Measurements from ENCODE around the gene ANKRD16.
A peak's percentile ranks its signal among the peaks of the same experiment; 100 is the strongest.
"Not testable (repeated sequence)": the region's sequence is repeated elsewhere in the genome, so short reads cannot be mapped to it uniquely, and the experiment has no call there.

Gene ANKRD16

GRCh38 chr10:5840314-5841307, 49.1 kb downstream of the ANKRD16 start:
- FAIRE-seq, result no peak
- DNase-seq (ENCODE audit: low spot score), result peak; percentile 43

- DNase-seq (ENCODE audit: low spot score); FAIRE-seq: not testable (repeated sequence)
These were observed 53.5 kb downstream of the ANKRD16 start for GRCh38 chr10:5836181-5836580.

- no peak for FAIRE-seq
- no peak for DNase-seq (ENCODE audit: low spot score)
These were observed 54.1 kb downstream of the ANKRD16 start for GRCh38 chr10:5835446-5836095.

GRCh38 chr10:5833814-5834213, 55.9 kb downstream of the ANKRD16 start:
- DNase-seq (ENCODE audit: low spot score) (no peak), FAIRE-seq (no peak)

GRCh38 chr10:5832946-5833345, 56.7 kb downstream of the ANKRD16 start:
- FAIRE-seq (no peak), DNase-seq (ENCODE audit: low spot score) (no peak)

GRCh38 chr10:5831446-5831782, 58.3 kb downstream of the ANKRD16 start:
- DNase-seq (ENCODE audit: low spot score) (no peak), FAIRE-seq (no peak)

- DNase-seq (ENCODE audit: low spot score) (no peak), FAIRE-seq (no peak)
These were observed 58.9 kb downstream of the ANKRD16 start for GRCh38 chr10:5830629-5831445.

- no peak for DNase-seq (ENCODE audit: low spot score)
- no peak for FAIRE-seq
These were observed 60.4 kb downstream of the ANKRD16 start for GRCh38 chr10:5829267-5829666.

GRCh38 chr10:5828725-5829124, 61.0 kb downstream of the ANKRD16 start:
- DNase-seq (ENCODE audit: low spot score) (no peak), FAIRE-seq (no peak)

- DNase-seq (ENCODE audit: low spot score), result no peak
- no peak for FAIRE-seq
These were observed 61.9 kb downstream of the ANKRD16 start for GRCh38 chr10:5827841-5828240.

- not testable (repeated sequence) for DNase-seq (ENCODE audit: low spot score); FAIRE-seq
These were observed 63.2 kb downstream of the ANKRD16 start for GRCh38 chr10:5826511-5826910.

GRCh38 chr10:5818894-5819293, 70.8 kb downstream of the ANKRD16 start:
- FAIRE-seq (no peak), DNase-seq (ENCODE audit: low spot score) (no peak)

- FAIRE-seq (no peak), DNase-seq (ENCODE audit: low spot score) (no peak)
These were observed 71.7 kb downstream of the ANKRD16 start for GRCh38 chr10:5818048-5818331.

GRCh38 chr10:5817322-5818047, 72.2 kb downstream of the ANKRD16 start:
- DNase-seq (ENCODE audit: low spot score), result no peak
- FAIRE-seq, result no peak

GRCh38 chr10:5816170-5816569, 73.5 kb downstream of the ANKRD16 start:
- DNase-seq (ENCODE audit: low spot score) (no peak), FAIRE-seq (no peak)

- no peak for FAIRE-seq
- no peak for DNase-seq (ENCODE audit: low spot score)
These were observed 75.3 kb downstream of the ANKRD16 start for GRCh38 chr10:5814110-5815107.

GRCh38 chr10:5813341-5814109, 76.2 kb downstream of the ANKRD16 start, which contains the start of gene GDI2:
Gene GDI2 (minus strand): TSS chr10:5813434. CDS start chr10:5813258, 176 bp downstream.
- peak; percentile 99 for DNase-seq (ENCODE audit: low spot score)
- no peak for FAIRE-seq

GRCh38 chr10:5813091-5813340, 76.7 kb downstream of the ANKRD16 start:
- no peak for FAIRE-seq
- DNase-seq (ENCODE audit: low spot score), result no peak

GRCh38 chr10:5812283-5813090, 77.2 kb downstream of the ANKRD16 start:
- no peak for FAIRE-seq
- peak; percentile 51 for DNase-seq (ENCODE audit: low spot score)

All from urothelium cell line (cell line).